ENCODE results near the gene SAP25.
"Not testable (repeated sequence)": the region's sequence is repeated elsewhere in the genome, so short reads cannot be mapped to it uniquely, and the experiment has no call there.

Gene SAP25

DNA sequence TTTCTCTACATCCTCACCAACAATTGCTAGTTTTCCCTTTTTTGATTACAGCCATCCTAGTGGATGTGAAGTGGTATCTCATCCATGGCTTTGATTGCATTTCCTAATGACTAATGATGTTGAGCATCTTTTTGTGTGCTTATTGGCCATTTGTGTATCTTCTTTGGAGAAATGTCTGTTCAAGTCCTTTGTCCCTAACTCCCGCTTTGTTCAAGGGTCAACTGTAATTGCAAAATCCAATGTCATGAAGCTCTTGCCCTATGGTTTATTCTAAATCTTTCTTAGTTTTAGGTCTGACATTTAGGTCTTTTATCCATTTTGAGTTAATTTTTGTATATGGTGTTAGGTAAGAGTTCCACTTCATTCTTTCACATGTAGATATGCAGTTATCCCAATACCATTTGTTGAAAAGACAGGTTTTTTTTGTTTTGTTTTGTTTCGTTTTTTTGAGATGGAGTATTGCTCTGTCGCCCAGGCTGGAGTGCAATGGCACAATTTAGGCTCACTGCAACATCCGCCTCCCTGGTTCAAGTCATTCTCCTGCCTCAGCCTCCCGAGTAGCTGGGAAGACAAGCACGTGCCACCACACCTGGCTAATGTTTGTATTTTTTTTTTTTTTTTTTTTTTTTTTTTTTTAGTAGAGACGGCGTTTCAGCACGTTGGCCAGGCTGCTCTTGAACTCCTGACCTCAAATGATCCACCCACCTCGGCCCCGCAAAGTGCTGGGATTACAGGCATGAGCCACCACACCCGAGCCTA is 45.4 kb downstream of the SAP25 start:
- not testable (repeated sequence) for DNase-seq

DNA sequence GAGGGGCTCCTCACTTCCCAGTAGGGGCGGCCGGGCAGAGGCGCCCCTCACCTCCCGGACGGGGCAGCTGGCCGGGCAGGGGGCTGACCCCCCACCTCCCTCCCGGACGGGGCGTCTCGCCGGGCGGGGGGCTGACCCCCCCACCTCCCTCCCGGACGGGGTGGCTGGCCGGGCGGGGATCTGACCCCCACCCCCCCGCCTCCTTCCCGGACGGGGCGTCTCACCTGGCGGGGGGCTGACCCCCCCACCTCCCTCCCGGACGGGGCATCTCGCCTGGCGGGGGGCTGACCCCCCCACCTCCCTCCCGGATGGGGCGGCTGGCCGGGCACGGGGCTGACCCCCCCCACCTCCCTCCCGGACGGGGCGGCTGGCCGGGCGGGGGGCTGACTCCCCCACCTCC is 50.5 kb downstream of the SAP25 start:
- DNase-seq, result not testable (repeated sequence)
